Fibroblast of peridontal ligament (primary cell): ENCODE results near the gene INPP5E.
A peak's percentile ranks its signal among the peaks of the same experiment; 100 is the strongest.
"Not testable (repeated sequence)": the region's sequence is repeated elsewhere in the genome, so short reads cannot be mapped to it uniquely, and the experiment has no call there.

Experiments used
- DNase-seq: peaks from one replicate; pipeline ENCODE4 v3.0.0-alpha.2; 2010; ENCODE audit errors: extremely low read depth

The INPP5E gene

GRCh38 chr9:136405904-136406303, 33.7 kb downstream of the INPP5E start:
- DNase-seq: not testable (repeated sequence)

GRCh38 chr9:136405481-136405880, 34.2 kb downstream of the INPP5E start:
- DNase-seq: no peak

GRCh38 chr9:136404801-136405136, 34.9 kb downstream of the INPP5E start:
- no peak for DNase-seq

- no peak for DNase-seq
Observed at GRCh38 chr9:136403915-136404800, 35.5 kb downstream of the INPP5E start.

- DNase-seq: no peak
Observed at GRCh38 chr9:136403538-136403914, 36.1 kb downstream of the INPP5E start.

GRCh38 chr9:136402067-136402466, 37.6 kb downstream of the INPP5E start:
- no peak for DNase-seq

- no peak for DNase-seq
Observed at GRCh38 chr9:136401173-136401922, 38.3 kb downstream of the INPP5E start.

- peak; percentile 69 for DNase-seq
Observed at GRCh38 chr9:136400038-136400834, 39.4 kb downstream of the INPP5E start, which contains the start of gene SNAPC4. Gene SNAPC4, minus strand, starts transcription at chr9:136400170. Its CDS starts 1,742 bp downstream, at chr9:136398428.

- no peak for DNase-seq
Observed at GRCh38 chr9:136399176-136400037, 40.2 kb downstream of the INPP5E start.

- no peak for DNase-seq
Observed at GRCh38 chr9:136398286-136398685, 41.4 kb downstream of the INPP5E start.

- DNase-seq: no peak
Observed at GRCh38 chr9:136397643-136398042, 42.0 kb downstream of the INPP5E start.

GRCh38 chr9:136396219-136396515, 43.5 kb downstream of the INPP5E start:
- DNase-seq: no peak

- no peak for DNase-seq
Observed at GRCh38 chr9:136395345-136396218, 44.1 kb downstream of the INPP5E start.

- DNase-seq: no peak
Observed at GRCh38 chr9:136395020-136395340, 44.7 kb downstream of the INPP5E start.

GRCh38 chr9:136394312-136395019, 45.2 kb downstream of the INPP5E start:
- DNase-seq: no peak

GRCh38 chr9:136393531-136393930, 46.1 kb downstream of the INPP5E start:
- DNase-seq: no peak

GRCh38 chr9:136392538-136393449, 46.9 kb downstream of the INPP5E start:
- DNase-seq: no peak

GRCh38 chr9:136391737-136392537, 47.7 kb downstream of the INPP5E start:
- no peak for DNase-seq
